H9 (cell line): ENCODE measurements around the gene MGLL. TPM values are rescaled to one million over a fixed set of nuclear protein-coding genes. Genes with fewer than 3 reads are reported as not detected.

Experiments
- DNase-seq: peaks from one replicate; pipeline ENCODE4 v3.0.0-alpha.2; 2017
- H2AFZ ChIP-seq: one replicate; pipeline ENCODE4 v1.6.1; 2013; ENCODE audit warnings: mild to moderate bottlenecking, low read length, control low read depth, moderate library complexity
- H2AK5ac ChIP-seq: 2 replicates; pipeline ENCODE4 v1.6.1; 2013; ENCODE audit warnings: low read length, control low read depth, mixed read lengths; ENCODE audit not compliant: insufficient read length
- H2BK120ac ChIP-seq: one replicate; pipeline ENCODE4 v1.6.1; 2013; ENCODE audit warnings: low read depth, mild to moderate bottlenecking, low read length, control low read depth, inconsistent platforms; ENCODE audit not compliant: poor library complexity, severe bottlenecking
- H2BK12ac ChIP-seq: 2 replicates; pipeline ENCODE4 v1.6.1; 2013; ENCODE audit warnings: low read length, control low read depth, mixed read lengths, low read depth; ENCODE audit not compliant: insufficient read length
- H2BK15ac ChIP-seq: 2 replicates; pipeline ENCODE4 v1.6.1; 2013; ENCODE audit warnings: low read depth, low read length, control low read depth
- H2BK20ac ChIP-seq: one replicate; pipeline ENCODE4 v1.6.1; 2013; ENCODE audit warnings: low read depth, mild to moderate bottlenecking, low read length, control low read depth, inconsistent platforms; ENCODE audit not compliant: poor library complexity, severe bottlenecking
- H2BK5ac ChIP-seq: 2 replicates; pipeline ENCODE4 v1.6.1; 2013; ENCODE audit warnings: low read length, control low read depth, mixed read lengths; ENCODE audit not compliant: insufficient read length
- H3K14ac ChIP-seq: 2 replicates; pipeline ENCODE4 v1.6.1; 2013; ENCODE audit warnings: low read length, control low read depth; ENCODE audit not compliant: insufficient read depth
- H3K18ac ChIP-seq: 2 replicates; pipeline ENCODE4 v1.6.1; 2013; ENCODE audit warnings: low read depth, mild to moderate bottlenecking, mixed read lengths, low read length, control low read depth; ENCODE audit not compliant: insufficient read length
- H3K23ac ChIP-seq: 2 replicates; pipeline ENCODE4 v1.6.1; 2013; ENCODE audit warnings: low read length, control low read depth, mixed read lengths, low read depth; ENCODE audit not compliant: insufficient read length
- H3K23me2 ChIP-seq: 2 replicates; pipeline ENCODE4 v1.6.1; 2013; ENCODE audit warnings: low read depth, mild to moderate bottlenecking, mixed read lengths, low read length, control low read depth; ENCODE audit not compliant: insufficient read length, poor library complexity, severe bottlenecking
- H3K27ac ChIP-seq: 2 replicates; pipeline ENCODE4 v1.5.1; 2013; ENCODE audit warnings: low read length, control low read depth, mixed read lengths, low read depth; ENCODE audit not compliant: insufficient read length
- H3K27me3 ChIP-seq: 2 replicates; pipeline ENCODE4 v1.6.1; 2013; ENCODE audit warnings: low read length, control low read depth, inconsistent platforms; ENCODE audit not compliant: insufficient read depth
- H3K4ac ChIP-seq: 2 replicates; pipeline ENCODE4 v1.6.1; 2013; ENCODE audit warnings: low read depth, mild to moderate bottlenecking, control low read depth, inconsistent platforms, low read length, moderate library complexity
- H3K4me1 ChIP-seq: 2 replicates; pipeline ENCODE4 v1.6.1; 2013; ENCODE audit warnings: low read length, control low read depth, inconsistent platforms; ENCODE audit not compliant: insufficient read depth
- H3K4me2 ChIP-seq: 2 replicates; pipeline ENCODE4 v1.6.1; 2013; ENCODE audit warnings: low read length, control low read depth, mixed read lengths; ENCODE audit not compliant: insufficient read length, insufficient read depth
- H3K56ac ChIP-seq: 2 replicates; pipeline ENCODE4 v1.6.1; 2013; ENCODE audit warnings: low read depth, mild to moderate bottlenecking, mixed read lengths, low read length, control low read depth; ENCODE audit not compliant: insufficient read length
- H3K79me1 ChIP-seq: 2 replicates; pipeline ENCODE4 v1.6.1; 2013; ENCODE audit warnings: low read depth, mild to moderate bottlenecking, moderate library complexity, low read length, control low read depth, inconsistent platforms; ENCODE audit not compliant: insufficient read depth, poor library complexity, severe bottlenecking
- H3K79me2 ChIP-seq: 2 replicates; pipeline ENCODE4 v1.6.1; 2013; ENCODE audit warnings: low read length, control low read depth, inconsistent platforms; ENCODE audit not compliant: insufficient read depth
- H3K9ac ChIP-seq: 2 replicates; pipeline ENCODE4 v1.6.1; 2013; ENCODE audit warnings: low read length, control low read depth, mixed read lengths; ENCODE audit not compliant: insufficient read length; ENCODE audit errors: extremely low read depth
- H3K9me3 ChIP-seq: one replicate; pipeline ENCODE4 v1.6.1; 2013; ENCODE audit warnings: low read depth, low read length, inconsistent platforms; ENCODE audit not compliant: control insufficient read depth
- H3T11ph ChIP-seq: one replicate; pipeline ENCODE4 v1.6.1; 2013; ENCODE audit warnings: mild to moderate bottlenecking, low read length, control low read depth, inconsistent platforms
- H4K20me1 ChIP-seq: one replicate; pipeline ENCODE4 v1.6.1; 2013; ENCODE audit not compliant: control insufficient read depth, insufficient read length, insufficient read depth
- H4K5ac ChIP-seq: 2 replicates; pipeline ENCODE4 v1.6.1; 2013; ENCODE audit warnings: low read depth, mild to moderate bottlenecking, mixed read lengths, low read length, control low read depth; ENCODE audit not compliant: insufficient read length
- H4K8ac ChIP-seq: replicated peaks from 2 replicates; pipeline ENCODE4 v1.6.1; 2013; ENCODE audit warnings: low read length, control low read depth, mixed read lengths, low read depth; ENCODE audit not compliant: insufficient read length
- H4K91ac ChIP-seq: 2 replicates; pipeline ENCODE4 v1.6.1; 2013; ENCODE audit warnings: low read depth, mild to moderate bottlenecking, moderate library complexity, mixed read lengths, low read length, control low read depth; ENCODE audit not compliant: insufficient read length
- H3K27ac Mint-ChIP-seq, 3 experiments: 2 replicates in 2 of 3; 3 replicates in 1 of 3; pipeline ENCODE4 v1.8.0; 2020 to 2021; ENCODE audit warnings: mixed read lengths in 3 of 3, mild to moderate bottlenecking in 1 of 3, moderate library complexity in 1 of 3
- H3K27me3 Mint-ChIP-seq: 2 replicates; pipeline ENCODE4 v1.8.0; 2021; ENCODE audit warnings: low read depth, mild to moderate bottlenecking, moderate library complexity, mixed read lengths
- H3K36me3 Mint-ChIP-seq, 3 experiments: 2 replicates in 2 of 3; 3 replicates in 1 of 3; pipeline ENCODE4 v1.8.0; 2020 to 2021; ENCODE audit warnings: low read depth in 3 of 3, mixed read lengths in 3 of 3; ENCODE audit not compliant: insufficient read depth in 1 of 3
- H3K4me1 Mint-ChIP-seq, 2 experiments: 2 replicates each; pipeline ENCODE4 v1.8.0; 2020; ENCODE audit warnings: mixed read lengths in 2 of 2
- H3K4me3 Mint-ChIP-seq, 2 experiments: 2 replicates in 1 of 2; 3 replicates in 1 of 2; pipeline ENCODE4 v1.8.0; 2020 to 2021; ENCODE audit warnings: mild to moderate bottlenecking in 2 of 2, mixed read lengths in 2 of 2, moderate library complexity in 1 of 2
- H3K9me3 Mint-ChIP-seq, 2 experiments: 2 replicates in 1 of 2; 3 replicates in 1 of 2; pipeline ENCODE4 v1.8.0; 2020; ENCODE audit warnings: mild to moderate bottlenecking in 2 of 2, mixed read lengths in 2 of 2, moderate library complexity in 1 of 2
- WGBS: extraction: QIAGEN DNeasy Blood & Tissue Kit; methylation state at CpG from one replicate; pipeline ENCODE4 v1.1.7; 2013; ENCODE audit warnings: missing lambda C conversion rate, low lambda C conversion rate, mixed read lengths; ENCODE audit not compliant: insufficient read length; ENCODE audit errors: extremely low coverage; 5-methylcytosine and 5-hydroxymethylcytosine counted together
- total RNA-seq: library from RNA; stranded (reverse); gene quantifications from 2 replicates; pipeline ENCODE4 v1.2.1, GENCODE V29; 2021
- TF ChIP-seq, protein P1 (sequence below): fragments of 200-600 bp; sonication (generic); conservative IDR thresholded peaks from 3 replicates; pipeline ENCODE4 v1.8.0; 2021; ENCODE audit warnings: antibody characterized with exemption, mild to moderate bottlenecking

MGLL gene
- total RNA-seq, 1 experiment from 2014 or later, result 0.11 TPM

- Histone ChIP-seq H3K56ac (no peak overlapping the region), H3K79me1 (no peaks in the 10 kb centered on the region), H3K79me2 (no peaks in the 10 kb centered on the region), H4K20me1 (no peaks in the 10 kb centered on the region), H3K18ac (no peak overlapping the region), H4K91ac (no peak overlapping the region), H2BK20ac (no peak overlapping the region), H3K23ac (no peak overlapping the region), H2BK5ac (no peak overlapping the region), H3K9ac (no peak overlapping the region), H2AFZ (no peak overlapping the region), H3K14ac (no peak overlapping the region; the same call in 1 of the 2 replicates), H2AK5ac (no peak overlapping the region), H3K4me2 (no peak overlapping the region), H3T11ph (no peak overlapping the region), H3K23me2 (no peaks in the 10 kb centered on the region), H2BK12ac (no peak overlapping the region), H4K8ac (no peak overlapping the region), H3K27ac (no peak overlapping the region), H3K4ac (no peak overlapping the region), H2BK120ac (no peak overlapping the region), H3K9me3 (no peaks in the 10 kb centered on the region), H4K5ac (no peak overlapping the region), H3K27me3 (no peaks in the 10 kb centered on the region), H3K4me1 (peaks cover 2% of the 10 kb centered on the region; the same call in 1 of the 2 replicates), H2BK15ac (no peak overlapping the region)
- no peak overlapping the region for H3K4me3 Mint-ChIP-seq
- TF ChIP-seq, protein P1, sequence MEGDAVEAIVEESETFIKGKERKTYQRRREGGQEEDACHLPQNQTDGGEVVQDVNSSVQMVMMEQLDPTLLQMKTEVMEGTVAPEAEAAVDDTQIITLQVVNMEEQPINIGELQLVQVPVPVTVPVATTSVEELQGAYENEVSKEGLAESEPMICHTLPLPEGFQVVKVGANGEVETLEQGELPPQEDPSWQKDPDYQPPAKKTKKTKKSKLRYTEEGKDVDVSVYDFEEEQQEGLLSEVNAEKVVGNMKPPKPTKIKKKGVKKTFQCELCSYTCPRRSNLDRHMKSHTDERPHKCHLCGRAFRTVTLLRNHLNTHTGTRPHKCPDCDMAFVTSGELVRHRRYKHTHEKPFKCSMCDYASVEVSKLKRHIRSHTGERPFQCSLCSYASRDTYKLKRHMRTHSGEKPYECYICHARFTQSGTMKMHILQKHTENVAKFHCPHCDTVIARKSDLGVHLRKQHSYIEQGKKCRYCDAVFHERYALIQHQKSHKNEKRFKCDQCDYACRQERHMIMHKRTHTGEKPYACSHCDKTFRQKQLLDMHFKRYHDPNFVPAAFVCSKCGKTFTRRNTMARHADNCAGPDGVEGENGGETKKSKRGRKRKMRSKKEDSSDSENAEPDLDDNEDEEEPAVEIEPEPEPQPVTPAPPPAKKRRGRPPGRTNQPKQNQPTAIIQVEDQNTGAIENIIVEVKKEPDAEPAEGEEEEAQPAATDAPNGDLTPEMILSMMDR, result no peak
- peaks cover 3% of the 10 kb centered on the region for H3K27me3 Mint-ChIP-seq
- peaks cover 3 to 15% of the 10 kb centered on the region in 2 experiments for H3K4me1 Mint-ChIP-seq
- H3K9me3 Mint-ChIP-seq, result no peaks in the 10 kb centered on the region
- H3K36me3 Mint-ChIP-seq, result no peaks in the 10 kb centered on the region
- H3K27ac Mint-ChIP-seq, result no peak overlapping the region; a peak in 1 of 7 replicates
- no peak for DNase-seq
- WGBS, result no CpG with 5 or more reads among the region's 6 CpGs
These were observed 22.1 kb upstream of the MGLL start for GRCh38 chr3:127844326-127844942.
